Fibroblast of peridontal ligament (primary cell): ENCODE data around the gene SLC9A3.

ENCODE experiments used
- DNase-seq: peaks from one replicate; pipeline ENCODE4 v3.0.0-alpha.2; 2010; ENCODE audit errors: extremely low read depth

SLC9A3 gene

GRCh38 chr5:526456-527088, 2.3 kb upstream of the SLC9A3 start:
- DNase-seq, result no peak

GRCh38 chr5:525916-526315, 1.7 kb upstream of the SLC9A3 start:
- no peak for DNase-seq

- no peak for DNase-seq
Observed at GRCh38 chr5:524973-525761, 918 bp upstream of the SLC9A3 start.

GRCh38 chr5:523441-524222, 617 bp downstream of the SLC9A3 start:
- DNase-seq, result no peak

- no peak for DNase-seq
Observed at GRCh38 chr5:522899-523440, 1.3 kb downstream of the SLC9A3 start.

- DNase-seq, result no peak
Observed at GRCh38 chr5:522116-522515, 2.1 kb downstream of the SLC9A3 start.

GRCh38 chr5:521680-522079, 2.6 kb downstream of the SLC9A3 start:
- no peak for DNase-seq

GRCh38 chr5:520850-521226, 3.4 kb downstream of the SLC9A3 start:
- DNase-seq, result no peak

GRCh38 chr5:520196-520849, 3.9 kb downstream of the SLC9A3 start:
- DNase-seq, result no peak

DNA sequence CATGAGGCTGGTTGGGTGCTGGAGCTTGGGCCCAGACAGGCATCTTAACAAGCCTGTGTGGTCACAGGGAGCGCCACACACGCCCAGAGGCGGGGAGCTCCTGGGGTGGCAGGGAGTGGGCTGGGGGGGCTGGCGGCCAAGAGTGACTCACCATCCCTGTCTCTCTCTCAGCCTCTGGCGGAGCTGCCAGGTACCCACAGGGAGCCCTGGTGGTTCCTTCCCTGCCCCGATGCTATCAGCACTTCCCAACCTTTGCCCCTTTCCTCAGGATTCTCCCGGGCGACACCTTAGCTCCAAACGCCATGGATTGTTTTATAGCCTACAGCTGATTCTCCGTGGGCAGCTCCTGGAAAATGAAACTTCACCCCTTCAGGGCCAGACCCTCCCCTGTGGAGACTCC, 5.5 kb downstream of the SLC9A3 start:
- no peak for DNase-seq

DNA sequence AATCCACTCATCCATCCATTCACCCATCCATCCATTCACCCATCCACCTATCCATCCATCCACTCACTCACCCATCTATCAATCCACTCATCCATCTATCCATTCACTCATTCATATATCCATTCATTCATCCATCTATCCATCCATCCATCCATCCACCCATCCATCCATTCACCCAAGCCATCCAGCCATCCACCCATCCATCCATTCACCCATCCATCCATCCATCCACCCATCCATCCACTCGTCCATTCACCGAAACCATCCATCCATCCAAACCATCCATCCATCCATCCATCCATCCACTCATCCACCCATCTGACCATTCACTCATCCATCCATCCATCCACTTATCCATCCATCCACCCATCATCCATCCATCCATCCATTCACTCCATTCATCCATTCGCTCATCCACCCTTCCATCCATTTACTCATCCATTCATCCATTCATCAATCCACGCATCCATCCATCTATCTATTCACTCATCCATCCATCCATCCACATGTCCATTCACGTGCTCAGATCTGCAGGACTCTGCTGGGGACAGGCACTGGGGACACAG, 6.6 kb downstream of the SLC9A3 start:
- DNase-seq, result no peak

GRCh38 chr5:516980-517379, 7.3 kb downstream of the SLC9A3 start:
- no peak for DNase-seq

GRCh38 chr5:516338-516925, 7.8 kb downstream of the SLC9A3 start:
- DNase-seq, result no peak

GRCh38 chr5:515273-515836, 8.9 kb downstream of the SLC9A3 start:
- no peak for DNase-seq

DNA sequence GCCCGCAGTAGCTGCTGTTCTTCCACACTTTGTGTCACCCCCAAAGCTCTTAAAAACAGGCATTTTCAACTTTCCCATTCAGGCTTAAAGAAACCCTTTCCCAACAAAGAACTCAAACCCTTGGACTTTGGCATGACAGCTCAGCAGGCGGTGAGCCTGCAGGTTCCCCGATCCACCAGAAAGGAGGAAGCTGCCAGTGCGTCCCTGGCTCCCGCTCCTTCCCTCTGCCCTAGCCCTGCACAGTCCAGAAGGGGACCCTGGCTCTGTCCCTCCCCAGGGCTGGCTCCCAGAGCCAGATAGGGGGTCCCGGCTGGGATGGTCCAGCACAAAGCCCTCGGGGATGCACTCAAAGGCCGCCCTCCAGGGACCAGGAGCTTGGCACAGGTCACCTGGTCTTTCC, 9.6 kb downstream of the SLC9A3 start:
- DNase-seq, result no peak

GRCh38 chr5:514101-514485, 10.2 kb downstream of the SLC9A3 start:
- no peak for DNase-seq

DNA sequence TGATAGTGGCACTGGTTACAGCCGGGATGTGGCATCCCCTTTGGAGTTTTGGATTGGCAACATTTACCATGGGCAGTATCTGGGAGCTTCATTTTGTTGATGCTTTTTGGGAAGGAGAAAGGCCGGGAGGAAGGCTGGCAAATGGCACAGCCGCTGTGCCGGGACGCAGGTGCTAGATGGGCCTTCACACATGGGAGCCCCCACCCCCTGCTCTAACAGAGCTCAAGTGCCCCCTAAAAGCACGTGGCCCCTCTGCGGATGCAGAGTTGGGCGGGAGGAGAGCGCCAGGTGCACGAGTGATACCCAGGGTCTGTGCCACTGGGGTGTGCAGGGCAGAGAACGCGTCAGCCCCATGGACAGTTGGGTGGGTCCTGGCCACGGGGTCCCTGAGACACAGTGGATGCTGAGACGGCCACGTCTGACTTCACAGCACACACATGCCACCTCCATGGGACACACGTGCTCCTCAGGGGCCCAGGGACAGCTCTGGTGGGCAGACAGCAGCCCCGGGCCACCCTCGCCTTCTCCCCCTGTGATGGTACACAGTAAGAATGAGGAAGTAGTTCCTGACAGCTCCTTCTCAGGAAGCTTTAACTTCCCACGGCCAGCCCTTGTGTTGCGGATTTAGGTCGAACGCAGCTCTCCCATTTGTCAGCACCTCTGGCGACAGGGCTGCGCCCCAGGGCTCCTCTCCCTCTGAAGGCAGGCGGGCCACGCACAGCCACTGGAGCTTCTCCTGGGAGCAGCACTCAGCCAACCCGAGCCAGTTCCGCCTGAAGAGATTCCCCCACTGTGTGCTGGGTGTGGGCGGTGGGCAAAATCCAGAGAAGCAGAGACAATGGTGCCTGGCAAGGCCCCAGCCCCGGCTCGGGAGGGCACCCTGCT, 10.8 kb downstream of the SLC9A3 start:
- DNase-seq, result no peak

GRCh38 chr5:511476-511875, 12.8 kb downstream of the SLC9A3 start:
- DNase-seq, result no peak

DNA sequence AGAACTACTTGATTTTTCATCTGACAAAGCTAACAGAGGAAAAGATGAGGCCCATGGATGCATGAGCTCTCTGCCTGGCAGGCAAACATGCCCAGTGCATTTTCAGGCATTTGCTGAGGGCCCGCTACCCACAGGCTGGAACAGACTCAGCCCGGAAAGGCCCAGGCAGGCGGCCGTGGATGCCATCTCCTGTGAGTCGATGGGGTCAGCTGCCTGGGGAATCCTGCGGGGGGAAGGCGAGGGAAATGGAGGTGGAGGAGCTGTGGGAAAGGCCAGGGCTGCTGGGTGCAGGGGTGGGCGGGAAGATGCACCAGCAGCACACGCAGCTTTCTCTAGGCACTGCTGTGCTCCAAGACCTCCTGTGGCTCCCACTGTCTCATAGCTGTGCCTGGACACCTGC, 13.7 kb downstream of the SLC9A3 start:
- no peak for DNase-seq

DNA sequence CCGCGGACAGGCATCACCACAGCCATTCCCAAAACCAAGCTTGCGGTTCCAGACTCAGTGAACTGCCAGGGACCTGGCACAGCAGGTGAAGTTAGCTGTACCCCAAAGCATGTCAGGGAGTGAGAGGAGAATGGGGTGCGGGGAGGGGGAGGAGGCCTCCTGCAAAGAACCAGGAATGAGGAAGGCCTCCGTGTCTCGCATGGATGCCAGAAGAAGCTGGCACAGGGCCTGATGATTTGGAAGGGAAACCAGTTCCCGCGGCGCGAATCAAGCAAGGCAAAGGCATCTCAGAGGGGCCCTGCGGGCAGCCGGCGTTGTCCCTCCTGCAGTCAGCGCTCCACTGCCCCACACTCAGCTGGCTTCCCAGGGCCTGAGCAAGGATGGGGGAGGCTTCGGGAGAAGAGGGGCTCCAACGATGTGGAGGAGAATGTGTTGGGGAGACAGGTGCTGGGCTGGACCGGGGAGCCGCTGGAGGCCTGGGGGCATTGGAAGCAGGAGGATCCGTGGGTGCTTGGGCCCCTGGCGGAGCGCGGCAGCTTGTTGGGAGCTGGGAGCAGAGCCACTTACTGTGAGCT, 14.6 kb downstream of the SLC9A3 start:
- DNase-seq, result no peak
